K562 (cell line): ENCODE measurements around the gene NAXD.

ENCODE experiments used
- CTCF ChIP-seq, 3 experiments: IDR thresholded peaks in 2 of 3; conservative IDR thresholded peaks in 1 of 3; 2 replicates each; pipeline ENCODE4 v1.5.1; 2011 to 2012; ENCODE audit warnings: low read length in 3 of 3, mild to moderate bottlenecking in 3 of 3, control low read depth in 2 of 3, improper control_type of control experiment in 1 of 3, inconsistent platforms in 1 of 3, low read depth in 1 of 3, mixed read lengths in 1 of 3, moderate library complexity in 1 of 3; ENCODE audit not compliant: insufficient read depth in 2 of 3
- E2F1 ChIP-seq: sonication (generic); formaldehyde crosslinking; IDR thresholded peaks from 2 replicates; pipeline ENCODE4 v1.8.1; 2023; ENCODE audit warnings: mild to moderate bottlenecking, missing genetic modification reagents, moderate library complexity
- RFX7 ChIP-seq: fragments of 250-450 bp; sonication (Bioruptor Pico); IDR thresholded peaks from 2 replicates; pipeline ENCODE4 v1.5.1; 2021; ENCODE audit warnings: mild to moderate bottlenecking
- ZNF609 ChIP-seq: sonication (generic); formaldehyde crosslinking; IDR thresholded peaks from 2 replicates; pipeline ENCODE4 v1.8.1; 2023; ENCODE audit warnings: missing genetic modification reagents, mild to moderate bottlenecking, borderline replicate concordance

GRCh38 chr13:110610955-110611595 is 4.3 kb upstream of the NAXD start:
- TF ChIP-seq E2F1 (CRISPR knock-in tag) (no peak), CTCF (IDR thresholded peaks at IDR 0.05 in 2 of 3, conservative IDR thresholded peaks at IDR 0.05 in 1 of 3; ENCODE audit: insufficient read depth in 2 of 3, low read depth in 1 of 3, low read length in 3 of 3) (no peak), ZNF609 (CRISPR knock-in tag) (no peak), RFX7 (CRISPR knock-in tag) (no peak)
